Measurements from ENCODE around the gene ZNF823.

The ZNF823 gene

GRCh38 chr19:11705474-11705873, 33.3 kb downstream of the ZNF823 start:
- H2AFZ ChIP-seq (ENCODE audit: low read depth, low read length), result no peak overlapping the region
- no peak overlapping the region for H2BK15ac ChIP-seq (ENCODE audit: low read depth, poor library complexity, severe bottlenecking)
- no peak overlapping the region for H3K14ac ChIP-seq (ENCODE audit: low read length in 2 of 2)
- H3K9me3 ChIP-seq (ENCODE audit: control insufficient read depth, low read length), result no peaks in the 10 kb centered on the region
- H2AK5ac ChIP-seq (ENCODE audit: low read length, severe bottlenecking), result no peak overlapping the region
- peaks cover 0 to 2% of the 10 kb centered on the region in 2 experiments for H3K27me3 ChIP-seq (ENCODE audit: control insufficient read depth in 1 of 2, insufficient read depth in 1 of 2, low read length in 2 of 2)
- H3K9ac ChIP-seq (ENCODE audit: low read length), result no peak overlapping the region
- H4K8ac ChIP-seq (ENCODE audit: low read length), result no peak overlapping the region
- no peak overlapping the region for H4K91ac ChIP-seq (ENCODE audit: low read length)
- H2BK120ac ChIP-seq (ENCODE audit: low read depth, low read length), result no peak overlapping the region
- WGBS, result 92% methylated on average over 3 of the region's 3 CpGs
- H3K4me1 ChIP-seq (ENCODE audit: control insufficient read depth, insufficient read depth, low read depth, low read length), result no peaks in the 10 kb centered on the region
- H2BK12ac ChIP-seq (ENCODE audit: low read length in 2 of 2), result no peak overlapping the region
- no peak overlapping the region for H2BK5ac ChIP-seq (ENCODE audit: low read depth, low read length, poor library complexity, severe bottlenecking)
- DNase-seq, result no peak
- no peaks in the 10 kb centered on the region for H3K79me1 ChIP-seq (replicated peaks; ENCODE audit: low read length, poor library complexity, severe bottlenecking)
- no peak overlapping the region for H3K4me3 ChIP-seq (ENCODE audit: insufficient read depth in 1 of 2, low read depth in 1 of 2, low read length in 2 of 2)
- H3K23ac ChIP-seq (ENCODE audit: low read length in 2 of 2), result no peak overlapping the region
- no peak overlapping the region for H3K27ac ChIP-seq (ENCODE audit: low read length, poor library complexity, severe bottlenecking)
- H3K36me3 ChIP-seq (ENCODE audit: control insufficient read depth in 1 of 2, insufficient read depth in 2 of 2, low read depth in 1 of 2, low read length in 2 of 2), result no peaks in the 10 kb centered on the region
- no peak overlapping the region for H3K4ac ChIP-seq (ENCODE audit: low read depth in 1 of 2, low read length in 2 of 2)
- H3K4me2 ChIP-seq (ENCODE audit: low read length, poor library complexity, severe bottlenecking), result no peak overlapping the region
- no peak overlapping the region for H3K18ac ChIP-seq (ENCODE audit: low read depth in 1 of 2, low read length in 2 of 2)

- Histone ChIP-seq H3K9ac (ENCODE audit: low read length) (no peak overlapping the region), H2BK12ac (ENCODE audit: low read length in 2 of 2) (no peak overlapping the region), H3K4me2 (ENCODE audit: low read length, poor library complexity, severe bottlenecking) (no peak overlapping the region), H3K18ac (ENCODE audit: low read depth in 1 of 2, low read length in 2 of 2) (no peak overlapping the region), H3K27ac (ENCODE audit: low read length, poor library complexity, severe bottlenecking) (no peak overlapping the region), H3K23ac (ENCODE audit: low read length in 2 of 2) (no peak overlapping the region), H3K27me3 (ENCODE audit: control insufficient read depth in 1 of 2, insufficient read depth in 1 of 2, low read length in 2 of 2) (peaks cover 0 to 2% of the 10 kb centered on the region in 2 experiments), H2AFZ (ENCODE audit: low read depth, low read length) (no peak overlapping the region), H3K4me1 (ENCODE audit: control insufficient read depth, insufficient read depth, low read depth, low read length) (no peaks in the 10 kb centered on the region), H3K4me3 (ENCODE audit: insufficient read depth in 1 of 2, low read depth in 1 of 2, low read length in 2 of 2) (no peak overlapping the region), H3K4ac (ENCODE audit: low read depth in 1 of 2, low read length in 2 of 2) (no peak overlapping the region), H4K8ac (ENCODE audit: low read length) (no peak overlapping the region), H2AK5ac (ENCODE audit: low read length, severe bottlenecking) (no peak overlapping the region), H4K91ac (ENCODE audit: low read length) (no peak overlapping the region), H2BK15ac (ENCODE audit: low read depth, poor library complexity, severe bottlenecking) (no peak overlapping the region), H3K36me3 (ENCODE audit: control insufficient read depth in 1 of 2, insufficient read depth in 2 of 2, low read depth in 1 of 2, low read length in 2 of 2) (no peaks in the 10 kb centered on the region), H3K14ac (ENCODE audit: low read length in 2 of 2) (no peak overlapping the region), H3K79me1 (replicated peaks; ENCODE audit: low read length, poor library complexity, severe bottlenecking) (no peaks in the 10 kb centered on the region), H2BK120ac (ENCODE audit: low read depth, low read length) (no peak overlapping the region), H2BK5ac (ENCODE audit: low read depth, low read length, poor library complexity, severe bottlenecking) (no peak overlapping the region), H3K9me3 (ENCODE audit: control insufficient read depth, low read length) (no peaks in the 10 kb centered on the region)
- DNase-seq, result no peak
- 92% methylated on average over 1 of the region's 2 CpGs for WGBS
These were observed 34.1 kb downstream of the ZNF823 start for GRCh38 chr19:11704626-11705025.

DNA sequence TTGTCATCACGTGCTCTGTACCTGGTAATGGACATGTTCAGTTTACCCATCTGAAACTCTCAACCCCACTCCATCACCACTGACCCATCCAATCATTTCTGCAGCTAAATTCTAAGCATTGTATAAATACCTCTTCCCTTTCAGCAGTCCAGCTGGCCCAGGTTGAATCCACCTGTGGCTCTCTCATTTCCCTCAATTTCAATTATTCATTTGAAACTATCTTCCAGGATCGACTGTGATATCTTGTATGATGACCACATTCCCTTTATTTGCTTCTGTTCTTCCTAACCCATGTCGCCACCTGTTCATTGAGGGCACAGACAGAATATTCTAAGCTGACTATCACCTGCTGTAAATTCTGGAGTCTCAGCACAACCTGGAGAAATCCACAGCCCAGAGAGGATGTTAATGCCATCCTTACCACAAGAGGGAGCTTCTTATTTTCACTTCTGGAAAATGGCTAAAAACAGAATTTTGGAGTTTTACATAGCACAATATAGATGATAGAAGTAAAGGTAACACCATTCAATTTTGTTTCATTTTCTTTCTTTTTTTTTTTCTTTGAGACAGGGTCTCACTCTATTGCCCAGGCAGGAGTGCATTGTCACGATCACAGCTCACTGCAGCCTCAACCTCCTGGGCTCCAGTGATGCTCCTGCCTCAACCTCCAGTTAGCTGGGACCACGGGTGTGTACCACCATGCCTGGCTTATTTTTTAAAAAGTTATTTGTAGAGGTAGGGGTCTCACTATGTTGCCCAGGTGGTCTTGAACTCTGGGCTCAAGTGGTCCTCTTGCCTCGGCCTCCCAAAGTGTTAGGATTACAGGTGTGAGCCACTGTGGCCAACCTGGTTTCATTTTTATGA, 38.6 kb downstream of the ZNF823 start:
- no peak overlapping the region for H2BK5ac ChIP-seq (ENCODE audit: low read depth, low read length, poor library complexity, severe bottlenecking)
- H3K79me1 ChIP-seq (replicated peaks; ENCODE audit: low read length, poor library complexity, severe bottlenecking), result no peaks in the 10 kb centered on the region
- peak; percentile 51 for DNase-seq
- H3K23ac ChIP-seq (ENCODE audit: low read length in 2 of 2), result no peak overlapping the region
- no peak overlapping the region for H2AK5ac ChIP-seq (ENCODE audit: low read length, severe bottlenecking)
- no peaks in the 10 kb centered on the region for H3K9me3 ChIP-seq (ENCODE audit: control insufficient read depth, low read length)
- H3K4me3 ChIP-seq (ENCODE audit: insufficient read depth in 1 of 2, low read depth in 1 of 2, low read length in 2 of 2), result no peak overlapping the region
- no peaks in the 10 kb centered on the region for H3K36me3 ChIP-seq (ENCODE audit: control insufficient read depth in 1 of 2, insufficient read depth in 2 of 2, low read depth in 1 of 2, low read length in 2 of 2)
- no peak overlapping the region for H3K9ac ChIP-seq (ENCODE audit: low read length)
- no peak overlapping the region for H2AFZ ChIP-seq (ENCODE audit: low read depth, low read length)
- H3K18ac ChIP-seq (ENCODE audit: low read depth in 1 of 2, low read length in 2 of 2), result no peak overlapping the region
- no peak overlapping the region for H3K4ac ChIP-seq (ENCODE audit: low read depth in 1 of 2, low read length in 2 of 2)
- no peak overlapping the region for H2BK12ac ChIP-seq (ENCODE audit: low read length in 2 of 2)
- H3K27me3 ChIP-seq (ENCODE audit: control insufficient read depth in 1 of 2, insufficient read depth in 1 of 2, low read length in 2 of 2), result peaks cover 0 to 2% of the 10 kb centered on the region in 2 experiments
- no peak overlapping the region for H4K91ac ChIP-seq (ENCODE audit: low read length)
- H2BK15ac ChIP-seq (ENCODE audit: low read depth, poor library complexity, severe bottlenecking), result no peak overlapping the region
- no peak overlapping the region for H2BK120ac ChIP-seq (ENCODE audit: low read depth, low read length)
- H3K4me2 ChIP-seq (ENCODE audit: low read length, poor library complexity, severe bottlenecking), result no peak overlapping the region
- H3K14ac ChIP-seq (ENCODE audit: low read length in 2 of 2), result no peak overlapping the region
- H4K8ac ChIP-seq (ENCODE audit: low read length), result no peak overlapping the region
- no peak overlapping the region for H3K27ac ChIP-seq (ENCODE audit: low read length, poor library complexity, severe bottlenecking)
- H3K4me1 ChIP-seq (ENCODE audit: control insufficient read depth, insufficient read depth, low read depth, low read length), result peaks cover 1% of the 10 kb centered on the region
- 51% methylated on average over 6 of the region's 6 CpGs for WGBS

DNA sequence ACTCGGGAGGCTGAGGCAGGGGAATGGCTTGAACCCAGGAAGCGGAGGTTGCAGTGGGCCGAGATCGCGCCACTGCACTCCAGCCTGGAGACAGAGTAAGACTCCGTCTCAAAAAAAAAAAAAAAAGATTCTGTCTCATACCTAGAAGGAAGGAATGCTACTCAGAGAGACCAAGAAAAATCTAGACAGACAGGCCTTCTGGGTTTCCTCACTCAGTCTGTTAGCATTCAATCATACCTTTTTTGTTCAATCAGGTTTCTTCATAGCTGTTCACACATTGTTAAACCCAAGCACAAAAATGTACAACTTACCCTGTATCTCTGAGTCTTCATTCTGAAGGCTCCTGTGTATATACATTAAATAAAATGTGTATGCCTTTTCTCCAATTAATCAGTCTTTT, 40.5 kb downstream of the ZNF823 start:
- no peaks in the 10 kb centered on the region for H3K36me3 ChIP-seq (ENCODE audit: control insufficient read depth in 1 of 2, insufficient read depth in 2 of 2, low read depth in 1 of 2, low read length in 2 of 2)
- H3K27me3 ChIP-seq (ENCODE audit: control insufficient read depth in 1 of 2, insufficient read depth in 1 of 2, low read length in 2 of 2), result no peaks in the 10 kb centered on the region
- H3K4me1 ChIP-seq (ENCODE audit: control insufficient read depth, insufficient read depth, low read depth, low read length), result peaks cover 4% of the 10 kb centered on the region
- H2BK12ac ChIP-seq (ENCODE audit: low read length in 2 of 2), result no peak overlapping the region
- H3K14ac ChIP-seq (ENCODE audit: low read length in 2 of 2), result no peak overlapping the region
- H2BK5ac ChIP-seq (ENCODE audit: low read depth, low read length, poor library complexity, severe bottlenecking), result no peak overlapping the region
- H3K18ac ChIP-seq (ENCODE audit: low read depth in 1 of 2, low read length in 2 of 2), result no peak overlapping the region
- peaks cover 1% of the 10 kb centered on the region for H3K79me1 ChIP-seq (replicated peaks; ENCODE audit: low read length, poor library complexity, severe bottlenecking)
- H3K27ac ChIP-seq (ENCODE audit: low read length, poor library complexity, severe bottlenecking), result no peak overlapping the region
- no peak overlapping the region for H3K23ac ChIP-seq (ENCODE audit: low read length in 2 of 2)
- 96% methylated on average over 6 of the region's 6 CpGs for WGBS
- H3K9me3 ChIP-seq (ENCODE audit: control insufficient read depth, low read length), result no peaks in the 10 kb centered on the region
- H3K9ac ChIP-seq (ENCODE audit: low read length), result no peak overlapping the region
- no peak overlapping the region for H2AFZ ChIP-seq (ENCODE audit: low read depth, low read length)
- no peak for DNase-seq
- no peak overlapping the region for H4K8ac ChIP-seq (ENCODE audit: low read length)
- no peak overlapping the region for H2AK5ac ChIP-seq (ENCODE audit: low read length, severe bottlenecking)
- no peak overlapping the region for H3K4ac ChIP-seq (ENCODE audit: low read depth in 1 of 2, low read length in 2 of 2)
- H4K91ac ChIP-seq (ENCODE audit: low read length), result no peak overlapping the region
- H2BK120ac ChIP-seq (ENCODE audit: low read depth, low read length), result no peak overlapping the region
- H3K4me3 ChIP-seq (ENCODE audit: insufficient read depth in 1 of 2, low read depth in 1 of 2, low read length in 2 of 2), result no peak overlapping the region
- H3K4me2 ChIP-seq (ENCODE audit: low read length, poor library complexity, severe bottlenecking), result no peak overlapping the region
- no peak overlapping the region for H2BK15ac ChIP-seq (ENCODE audit: low read depth, poor library complexity, severe bottlenecking)

Measured in mesenchymal stem cell (in vitro differentiated cells and primary cell).